Spinal cord (tissue), 10 donors: ENCODE data around the gene CBARP. TPM values are rescaled to one million over a fixed set of nuclear protein-coding genes. Genes with fewer than 3 reads are reported as not detected.

Source experiments
- DNase-seq, 6 donors: peaks; one replicate each; pipeline versions ENCODE4 v3.0.0 to v3.0.0-alpha.2; 2013 to 2015; ENCODE audit warnings: low spot score in 6 of 6, low read depth in 4 of 6
- H3K27ac ChIP-seq: one replicate; pipeline ENCODE4 v1.5.1; 2013; ENCODE audit warnings: low read depth, low read length, control low read depth
- H3K27me3 ChIP-seq: one replicate; pipeline ENCODE4 v1.6.1; 2013; ENCODE audit warnings: low read length; ENCODE audit not compliant: control insufficient read depth, insufficient read depth
- H3K36me3 ChIP-seq: one replicate; pipeline ENCODE4 v1.6.1; 2013; ENCODE audit warnings: low read length; ENCODE audit not compliant: control insufficient read depth, insufficient read depth
- H3K4me1 ChIP-seq: one replicate; pipeline ENCODE4 v1.6.1; 2013; ENCODE audit warnings: low read length; ENCODE audit not compliant: control insufficient read depth, insufficient read depth
- H3K4me3 ChIP-seq: one replicate; pipeline ENCODE4 v1.5.1; 2013; ENCODE audit warnings: low read depth, low read length, control low read depth
- H3K9me3 ChIP-seq: one replicate; pipeline ENCODE4 v1.6.1; 2013; ENCODE audit warnings: low read length; ENCODE audit not compliant: control insufficient read depth, insufficient read depth
- WGBS: methylation state at CpG from one replicate; pipeline ENCODE4 v1.1.5; 2013; ENCODE audit warnings: missing lambda C conversion rate; ENCODE audit not compliant: insufficient coverage; 5-methylcytosine and 5-hydroxymethylcytosine counted together
- polyA plus RNA-seq, 2 donors: library from polyadenylated mRNA; unstranded; fragments of 120-200 nt; gene quantifications; one replicate each; pipeline ENCODE4 v1.2.1, GENCODE V29; 2013; ENCODE audit not compliant: insufficient read length in 2 of 2
- total RNA-seq, 2 donors: library from RNA; depleted of rRNA in 1 of 2; stranded (reverse); fragments of 120-200 nt in 1 of 2; fragments of >200 nt in 1 of 2; gene quantifications; one replicate each; pipeline versions ENCODE4 v1.2.3 to v1.2.4, GENCODE V29; 2013 to 2014
- donor health status: healthy.

Gene CBARP
- total and polyA plus RNA-seq, 4 donors: 2.7 to 38.6 (median 20.0) TPM

DNA sequence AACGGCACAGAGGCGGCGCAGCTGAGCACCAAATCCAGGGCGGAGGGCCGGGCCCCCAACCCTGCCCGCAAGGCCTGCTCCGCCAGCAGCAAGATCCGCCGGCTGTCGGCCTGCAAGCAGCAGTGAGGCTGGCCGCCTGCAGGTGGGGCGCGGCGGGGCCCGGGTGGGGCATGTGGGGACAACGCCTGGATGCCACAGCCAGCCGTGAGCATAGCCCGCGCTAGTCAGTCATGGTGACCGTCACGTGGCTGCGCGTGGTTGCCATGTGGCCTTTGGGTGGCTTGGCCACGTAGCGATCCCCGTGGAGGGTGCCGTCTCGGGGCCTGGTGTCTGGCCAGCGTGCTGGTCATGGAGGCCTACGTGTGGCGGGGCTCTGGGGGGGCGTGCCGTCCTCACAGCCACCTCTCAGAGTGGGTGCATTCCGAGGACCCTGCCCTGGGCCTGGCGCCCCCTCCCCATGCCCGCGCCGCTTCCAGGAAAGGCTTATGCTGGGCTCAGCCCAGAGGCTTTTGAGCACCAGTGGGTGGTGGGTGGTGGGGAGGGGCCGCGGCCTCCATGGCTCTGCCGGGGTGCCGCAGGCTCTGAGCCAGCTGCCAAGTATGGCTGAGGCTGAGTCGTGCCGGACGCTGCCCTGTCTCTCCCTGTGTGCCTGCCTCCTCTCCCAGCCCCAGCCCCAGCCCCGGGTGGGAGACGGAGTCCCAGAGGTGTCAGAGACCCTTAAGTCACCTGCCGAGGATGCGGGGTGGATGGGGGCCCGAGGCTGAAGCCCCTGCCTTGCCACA is 11.1 kb downstream of the CBARP start:
- Histone ChIP-seq H3K27me3 (no peaks in the 10 kb centered on the region), H3K36me3 (peaks cover 91% of the 10 kb centered on the region), H3K27ac (no peak overlapping the region), H3K9me3 (no peaks in the 10 kb centered on the region), H3K4me1 (peaks cover 6% of the 10 kb centered on the region), H3K4me3 (no peak overlapping the region)
- DNase-seq: no peak
- WGBS: 90% methylated on average over 47 of the region's 50 CpGs

DNA sequence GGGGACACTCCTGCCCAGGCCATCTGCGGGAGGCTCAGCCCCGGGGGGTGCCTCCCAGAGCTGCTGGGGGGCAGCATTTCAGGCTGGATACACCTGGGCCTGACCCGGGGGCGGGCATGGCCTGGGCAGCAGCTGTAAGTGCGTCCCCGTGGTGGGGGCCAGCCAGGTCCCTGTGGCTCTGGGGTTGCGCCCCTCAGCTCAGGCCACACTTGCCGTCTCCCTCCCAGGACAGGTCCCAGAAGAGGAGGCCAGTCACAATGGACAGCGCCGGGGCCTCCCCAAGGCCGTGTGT is 11.6 kb downstream of the CBARP start:
- peaks cover 11% of the 10 kb centered on the region for H3K4me1 ChIP-seq
- no peaks in the 10 kb centered on the region for H3K9me3 ChIP-seq
- no peak overlapping the region for H3K4me3 ChIP-seq
- peaks cover 91% of the 10 kb centered on the region for H3K36me3 ChIP-seq
- H3K27ac ChIP-seq: no peak overlapping the region
- H3K27me3 ChIP-seq: no peaks in the 10 kb centered on the region
- no peak for DNase-seq
- WGBS: 91% methylated on average over 11 of the region's 11 CpGs

DNA sequence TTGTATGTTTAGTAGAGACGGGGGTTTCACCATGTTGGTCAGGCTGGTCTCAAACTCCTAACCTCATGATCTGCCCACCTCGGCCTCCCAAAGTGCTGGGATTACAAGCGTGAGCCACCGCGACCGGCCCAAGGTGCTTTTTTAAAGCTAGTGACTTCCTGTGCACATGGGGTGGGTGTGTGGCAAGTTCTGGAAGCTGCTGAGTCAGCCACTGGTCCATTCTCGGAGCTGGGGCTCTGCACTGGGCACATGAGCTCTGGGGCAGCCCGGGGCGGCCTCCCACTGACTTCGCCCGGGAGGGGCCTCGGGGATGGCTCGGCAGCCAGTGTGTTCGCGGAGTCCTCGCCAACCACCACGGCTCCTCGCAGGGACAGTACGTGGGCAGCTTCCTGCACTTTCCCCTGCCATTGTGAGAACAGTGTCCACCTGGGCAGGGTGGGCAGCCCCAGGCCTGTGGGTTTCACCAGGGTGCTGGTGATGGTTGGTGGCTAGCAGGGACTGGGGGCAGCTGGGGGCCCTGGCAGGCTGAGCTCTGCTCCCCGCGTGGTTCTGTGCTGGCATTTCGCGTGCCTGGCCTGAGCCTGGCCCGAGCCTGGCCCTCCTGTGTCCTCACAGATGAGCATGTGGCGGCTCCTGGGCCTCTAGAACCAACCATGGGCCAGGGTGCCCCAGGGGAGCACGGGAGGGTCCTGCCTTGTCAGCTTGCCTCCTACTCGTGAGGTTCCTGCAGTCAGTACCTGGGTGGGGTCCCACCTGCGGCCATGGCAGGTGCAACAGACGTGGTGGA is 12.2 kb downstream of the CBARP start:
- 83% methylated on average over 29 of the region's 29 CpGs for WGBS
- no peak overlapping the region for H3K27ac ChIP-seq
- no peak overlapping the region for H3K4me3 ChIP-seq
- peaks cover 12% of the 10 kb centered on the region for H3K4me1 ChIP-seq
- no peaks in the 10 kb centered on the region for H3K9me3 ChIP-seq
- H3K36me3 ChIP-seq: peaks cover 91% of the 10 kb centered on the region
- DNase-seq: no peak
- no peaks in the 10 kb centered on the region for H3K27me3 ChIP-seq

DNA sequence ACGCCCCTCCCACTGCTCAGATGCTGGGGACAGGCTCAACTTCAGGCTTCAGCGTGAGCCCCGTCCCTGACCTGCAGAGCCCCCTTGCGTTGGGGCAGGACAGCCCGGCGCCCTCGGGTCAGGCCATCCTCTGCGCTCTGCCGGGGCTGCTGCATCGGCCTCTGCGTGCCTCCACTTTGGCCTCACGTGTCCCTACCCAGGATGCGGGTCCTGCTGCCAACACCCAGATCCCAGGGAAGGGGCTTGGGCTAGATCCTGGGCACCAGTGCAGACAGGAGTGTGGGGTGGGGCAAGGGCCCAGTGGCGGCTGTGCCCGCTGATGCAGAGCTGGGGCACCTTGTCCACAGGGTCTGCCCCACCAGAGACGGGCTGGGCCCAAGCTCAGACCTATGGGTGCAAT is 13.0 kb downstream of the CBARP start:
- no peak for DNase-seq
- no peak overlapping the region for H3K27ac ChIP-seq
- H3K4me1 ChIP-seq: peaks cover 14% of the 10 kb centered on the region
- no peaks in the 10 kb centered on the region for H3K27me3 ChIP-seq
- WGBS: 88% methylated on average over 16 of the region's 16 CpGs
- H3K9me3 ChIP-seq: no peaks in the 10 kb centered on the region
- H3K36me3 ChIP-seq: peaks cover 91% of the 10 kb centered on the region
- no peak overlapping the region for H3K4me3 ChIP-seq

GRCh38 chr19:1224047-1224825 is 13.6 kb downstream of the CBARP start:
- no peak overlapping the region for H3K27ac ChIP-seq
- peaks cover 93% of the 10 kb centered on the region for H3K36me3 ChIP-seq
- H3K4me3 ChIP-seq: no peak overlapping the region
- H3K27me3 ChIP-seq: no peaks in the 10 kb centered on the region
- H3K9me3 ChIP-seq: no peaks in the 10 kb centered on the region
- DNase-seq: no peak
- peaks cover 16% of the 10 kb centered on the region for H3K4me1 ChIP-seq
- WGBS: 93% methylated on average over 16 of the region's 16 CpGs

GRCh38 chr19:1223018-1223855 is 14.6 kb downstream of the CBARP start:
- Histone ChIP-seq H3K36me3 (peaks cover 96% of the 10 kb centered on the region), H3K4me1 (peaks cover 18% of the 10 kb centered on the region), H3K27me3 (no peaks in the 10 kb centered on the region), H3K9me3 (no peaks in the 10 kb centered on the region), H3K4me3 (no peak overlapping the region), H3K27ac (no peak overlapping the region)
- DNase-seq: no peak
- 77% methylated on average over 48 of the region's 48 CpGs for WGBS

GRCh38 chr19:1222394-1222793 is 15.4 kb downstream of the CBARP start:
- no peak overlapping the region for H3K27ac ChIP-seq
- WGBS: 84% methylated on average over 14 of the region's 14 CpGs
- H3K27me3 ChIP-seq: no peaks in the 10 kb centered on the region
- peaks cover 94% of the 10 kb centered on the region for H3K36me3 ChIP-seq
- no peak overlapping the region for H3K4me3 ChIP-seq
- peaks cover 25% of the 10 kb centered on the region for H3K4me1 ChIP-seq
- DNase-seq: no peak
- H3K9me3 ChIP-seq: no peaks in the 10 kb centered on the region

DNA sequence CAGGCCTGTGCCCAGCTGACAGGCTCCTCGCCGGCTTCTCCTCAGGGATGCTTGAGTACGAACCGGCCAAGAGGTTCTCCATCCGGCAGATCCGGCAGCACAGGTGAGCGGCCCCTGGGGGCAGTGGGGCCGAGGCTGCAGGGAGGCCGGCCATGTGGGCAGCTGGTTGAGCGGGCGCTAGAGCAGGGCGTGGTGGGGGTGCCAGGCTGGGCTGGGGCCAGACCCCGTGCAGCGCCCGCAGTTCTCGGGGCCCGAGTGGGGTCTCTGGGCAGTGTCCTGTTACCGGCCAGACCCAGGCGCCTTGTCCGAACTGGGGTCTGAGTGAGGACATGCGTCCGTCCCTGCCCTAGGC is 15.9 kb downstream of the CBARP start:
- WGBS: 87% methylated on average over 22 of the region's 22 CpGs
- H3K9me3 ChIP-seq: no peaks in the 10 kb centered on the region
- H3K4me1 ChIP-seq: peaks cover 27% of the 10 kb centered on the region
- peaks cover 92% of the 10 kb centered on the region for H3K36me3 ChIP-seq
- DNase-seq: no peak
- H3K27ac ChIP-seq: no peak overlapping the region
- no peak overlapping the region for H3K4me3 ChIP-seq
- H3K27me3 ChIP-seq: no peaks in the 10 kb centered on the region
